Measurements from ENCODE around the gene PDHX. TPM values are rescaled to one million over a fixed set of nuclear protein-coding genes. Genes with fewer than 3 reads are reported as not detected.

The PDHX gene
- polyA plus RNA-seq, 3 donors = 9.3 to 19.5 (median 17.5) TPM

DNA sequence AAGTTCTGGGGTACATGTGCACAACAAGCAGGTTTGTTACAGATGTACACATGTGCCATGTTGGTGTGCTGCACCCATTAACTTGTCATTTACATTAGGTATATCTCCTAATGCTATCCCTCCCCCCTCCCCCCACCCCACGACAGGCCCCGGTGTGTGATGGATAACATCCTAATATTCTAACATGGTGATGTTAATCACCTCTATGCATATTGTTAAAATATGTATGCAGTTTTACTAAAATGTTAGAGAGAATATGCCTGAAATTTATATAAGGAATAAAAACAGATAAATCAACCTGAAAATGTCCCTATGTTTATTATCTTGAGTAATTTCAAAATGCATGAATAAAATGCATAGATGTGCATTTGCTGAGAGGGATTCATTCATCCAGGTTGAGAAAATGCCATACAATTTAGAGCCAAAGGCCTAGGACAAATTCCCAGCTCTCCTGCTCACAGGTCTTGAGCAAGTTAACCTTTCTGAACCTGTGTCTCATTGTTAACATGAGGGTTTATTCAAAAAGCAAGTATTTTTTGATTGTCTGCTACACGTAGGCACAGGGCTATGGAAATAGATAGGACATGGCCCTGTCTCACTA is 38.9 kb upstream of the PDHX start:
- Histone ChIP-seq H3K4me3 (replicated peaks in 1 of 3; ENCODE audit: low read depth in 2 of 3, low read length in 3 of 3) (no peak overlapping the region), H3K9ac (ENCODE audit: insufficient read depth, low read length, poor library complexity, severe bottlenecking) (no peak overlapping the region), H3K9me3 (replicated peaks in 1 of 2; ENCODE audit: control insufficient read depth in 1 of 2, insufficient read depth in 1 of 2, low read length in 2 of 2) (no peaks in the 10 kb centered on the region), H3K27me3 (ENCODE audit: control insufficient read depth in 2 of 2, insufficient read depth in 2 of 2, low read length in 2 of 2) (no peaks in the 10 kb centered on the region), H3K79me2 (ENCODE audit: insufficient read depth, low read length) (no peaks in the 10 kb centered on the region), H3K36me3 (replicated peaks in 1 of 2; ENCODE audit: control insufficient read depth in 1 of 2, insufficient read depth in 2 of 2, low read length in 2 of 2) (peaks cover 6 to 20% of the 10 kb centered on the region in 2 donors), H3K27ac (ENCODE audit: low read depth in 1 of 2, low read length in 2 of 2) (no peak overlapping the region), H3K4me1 (ENCODE audit: control insufficient read depth in 1 of 2, insufficient read depth in 2 of 2, low read length in 2 of 2) (no peaks in the 10 kb centered on the region), H4K20me1 (ENCODE audit: insufficient read depth, low read length) (no peaks in the 10 kb centered on the region), H2AFZ (ENCODE audit: insufficient read depth, low read depth, low read length, poor library complexity, severe bottlenecking) (no peak overlapping the region), H3K4me2 (replicated peaks; ENCODE audit: extremely low read depth, low read length, poor library complexity, severe bottlenecking) (no peak overlapping the region)
- TF ChIP-seq, protein P1, sequence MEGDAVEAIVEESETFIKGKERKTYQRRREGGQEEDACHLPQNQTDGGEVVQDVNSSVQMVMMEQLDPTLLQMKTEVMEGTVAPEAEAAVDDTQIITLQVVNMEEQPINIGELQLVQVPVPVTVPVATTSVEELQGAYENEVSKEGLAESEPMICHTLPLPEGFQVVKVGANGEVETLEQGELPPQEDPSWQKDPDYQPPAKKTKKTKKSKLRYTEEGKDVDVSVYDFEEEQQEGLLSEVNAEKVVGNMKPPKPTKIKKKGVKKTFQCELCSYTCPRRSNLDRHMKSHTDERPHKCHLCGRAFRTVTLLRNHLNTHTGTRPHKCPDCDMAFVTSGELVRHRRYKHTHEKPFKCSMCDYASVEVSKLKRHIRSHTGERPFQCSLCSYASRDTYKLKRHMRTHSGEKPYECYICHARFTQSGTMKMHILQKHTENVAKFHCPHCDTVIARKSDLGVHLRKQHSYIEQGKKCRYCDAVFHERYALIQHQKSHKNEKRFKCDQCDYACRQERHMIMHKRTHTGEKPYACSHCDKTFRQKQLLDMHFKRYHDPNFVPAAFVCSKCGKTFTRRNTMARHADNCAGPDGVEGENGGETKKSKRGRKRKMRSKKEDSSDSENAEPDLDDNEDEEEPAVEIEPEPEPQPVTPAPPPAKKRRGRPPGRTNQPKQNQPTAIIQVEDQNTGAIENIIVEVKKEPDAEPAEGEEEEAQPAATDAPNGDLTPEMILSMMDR (IDR thresholded peaks at IDR 0.05) = no peak
- Mint-ChIP-seq H3K9me3 (peaks cover 0 to 7% (median 3%) of the 10 kb centered on the region in 7 donors), H3K36me3 (peaks cover 25 to 34% of the 10 kb centered on the region in 2 donors), H3K4me1 (peaks cover 3% of the 10 kb centered on the region), H3K27ac (no peak overlapping the region), H3K4me3 (no peak overlapping the region), H3K27me3 (ENCODE audit: low read depth in 3 of 3) (peaks cover 0 to 2% (median 0%) of the 10 kb centered on the region in 3 donors)
- WGBS (ENCODE audit: insufficient coverage) = no CpG with 5 or more reads among the region's 3 CpGs
- intact Hi-C loops (cut with micrococcal nuclease) = no loop called here
- DNase-seq = no peak

DNA sequence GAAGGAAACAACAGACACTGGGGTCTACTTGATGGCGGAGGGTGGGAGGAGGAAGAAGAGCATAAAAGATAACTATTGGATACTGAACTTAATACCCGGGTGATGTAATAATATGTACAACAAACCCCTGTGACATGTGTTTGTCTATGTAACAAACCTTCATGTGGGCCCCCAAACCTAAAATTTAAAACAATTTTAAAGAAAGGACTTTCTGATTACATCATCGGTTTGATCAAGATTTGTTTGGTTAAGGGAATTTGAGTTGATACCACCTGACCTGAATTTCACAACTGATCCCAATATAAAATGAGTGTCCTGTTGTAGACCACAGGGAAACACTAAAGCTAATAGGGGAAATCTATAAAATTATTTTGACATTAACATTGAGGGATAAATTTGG is 34.5 kb upstream of the PDHX start:
- TF ChIP-seq, protein P1 (IDR thresholded peaks at IDR 0.05) = no peak
- H3K4me1 ChIP-seq (ENCODE audit: control insufficient read depth in 1 of 2, insufficient read depth in 2 of 2, low read length in 2 of 2) = no peaks in the 10 kb centered on the region
- no peak for DNase-seq
- intact Hi-C loops (cut with micrococcal nuclease) = no loop called here
- peaks cover 10 to 51% of the 10 kb centered on the region in 2 donors for H3K36me3 ChIP-seq (replicated peaks in 1 of 2; ENCODE audit: control insufficient read depth in 1 of 2, insufficient read depth in 2 of 2, low read length in 2 of 2)
- no peak overlapping the region for H3K27ac ChIP-seq (ENCODE audit: low read depth in 1 of 2, low read length in 2 of 2)
- no peaks in the 10 kb centered on the region for H3K9me3 ChIP-seq (replicated peaks in 1 of 2; ENCODE audit: control insufficient read depth in 1 of 2, insufficient read depth in 1 of 2, low read length in 2 of 2)
- Mint-ChIP-seq H3K27me3 (ENCODE audit: low read depth in 3 of 3) (no peaks in the 10 kb centered on the region), H3K27ac (no peak overlapping the region), H3K4me3 (no peak overlapping the region), H3K4me1 (no peaks in the 10 kb centered on the region), H3K9me3 (peaks cover 0 to 2% (median 0%) of the 10 kb centered on the region in 7 donors), H3K36me3 (peaks cover 33 to 41% of the 10 kb centered on the region in 2 donors)
- H3K4me2 ChIP-seq (replicated peaks; ENCODE audit: extremely low read depth, low read length, poor library complexity, severe bottlenecking) = no peak overlapping the region
- WGBS (ENCODE audit: insufficient coverage) = no CpG with 5 or more reads among the region's 3 CpGs
- no peak overlapping the region for H3K9ac ChIP-seq (ENCODE audit: insufficient read depth, low read length, poor library complexity, severe bottlenecking)
- H3K4me3 ChIP-seq (replicated peaks in 1 of 3; ENCODE audit: low read depth in 2 of 3, low read length in 3 of 3) = no peak overlapping the region
- H4K20me1 ChIP-seq (ENCODE audit: insufficient read depth, low read length) = no peaks in the 10 kb centered on the region
- H2AFZ ChIP-seq (ENCODE audit: insufficient read depth, low read depth, low read length, poor library complexity, severe bottlenecking) = no peak overlapping the region
- no peaks in the 10 kb centered on the region for H3K27me3 ChIP-seq (ENCODE audit: control insufficient read depth in 2 of 2, insufficient read depth in 2 of 2, low read length in 2 of 2)
- no peaks in the 10 kb centered on the region for H3K79me2 ChIP-seq (ENCODE audit: insufficient read depth, low read length)
